ENCODE results near the gene PHF10. TPM values are rescaled to one million over a fixed set of nuclear protein-coding genes. Genes with fewer than 3 reads are reported as not detected.

Gene PHF10
- total RNA-seq, 2 donors from 2014 or later, result 49.9 to 54.7 TPM

DNA sequence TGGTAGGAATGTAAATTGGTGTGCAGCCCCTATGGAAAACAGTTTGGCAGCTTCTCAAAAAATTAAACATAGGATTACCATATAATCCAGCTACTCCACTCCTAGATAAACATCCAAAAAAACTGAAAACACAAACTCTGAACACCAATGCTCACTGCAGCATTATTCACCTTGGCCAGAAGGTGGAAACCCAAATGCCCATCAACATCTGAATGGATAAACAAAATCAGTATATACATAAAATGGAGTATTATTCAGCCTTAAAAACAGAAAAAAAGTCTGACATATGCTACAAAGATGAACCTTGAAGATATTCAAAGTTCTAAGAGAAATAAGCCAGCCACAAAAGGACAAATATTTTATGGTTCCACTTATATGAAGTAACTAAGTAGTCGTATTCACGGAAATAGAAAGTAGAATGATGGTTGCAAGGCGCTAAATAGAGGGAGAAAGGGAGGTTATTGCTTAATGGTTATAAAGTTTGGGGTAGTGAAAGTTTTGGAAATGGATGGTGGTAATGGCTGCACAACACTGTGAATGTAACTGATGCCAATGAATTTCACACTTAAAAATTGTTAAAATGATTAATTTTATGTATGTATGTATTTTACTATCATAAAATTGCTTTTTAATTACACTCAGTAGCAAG is 4.0 kb downstream of the PHF10 start:
- Histone ChIP-seq H3K27me3 (no peaks in the 10 kb centered on the region), H3K27ac (no peak overlapping the region), H3K4me1 (peaks cover 0 to 14% of the 10 kb centered on the region in 2 donors), H3K4me3 (no peak overlapping the region), H3K36me3 (peaks cover 24% of the 10 kb centered on the region), H3K9me3 (no peaks in the 10 kb centered on the region)
- TF ChIP-seq, protein P1, sequence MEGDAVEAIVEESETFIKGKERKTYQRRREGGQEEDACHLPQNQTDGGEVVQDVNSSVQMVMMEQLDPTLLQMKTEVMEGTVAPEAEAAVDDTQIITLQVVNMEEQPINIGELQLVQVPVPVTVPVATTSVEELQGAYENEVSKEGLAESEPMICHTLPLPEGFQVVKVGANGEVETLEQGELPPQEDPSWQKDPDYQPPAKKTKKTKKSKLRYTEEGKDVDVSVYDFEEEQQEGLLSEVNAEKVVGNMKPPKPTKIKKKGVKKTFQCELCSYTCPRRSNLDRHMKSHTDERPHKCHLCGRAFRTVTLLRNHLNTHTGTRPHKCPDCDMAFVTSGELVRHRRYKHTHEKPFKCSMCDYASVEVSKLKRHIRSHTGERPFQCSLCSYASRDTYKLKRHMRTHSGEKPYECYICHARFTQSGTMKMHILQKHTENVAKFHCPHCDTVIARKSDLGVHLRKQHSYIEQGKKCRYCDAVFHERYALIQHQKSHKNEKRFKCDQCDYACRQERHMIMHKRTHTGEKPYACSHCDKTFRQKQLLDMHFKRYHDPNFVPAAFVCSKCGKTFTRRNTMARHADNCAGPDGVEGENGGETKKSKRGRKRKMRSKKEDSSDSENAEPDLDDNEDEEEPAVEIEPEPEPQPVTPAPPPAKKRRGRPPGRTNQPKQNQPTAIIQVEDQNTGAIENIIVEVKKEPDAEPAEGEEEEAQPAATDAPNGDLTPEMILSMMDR (IDR thresholded peaks at IDR 0.05), result no peak
- DNase-seq (ENCODE audit: low spot score), result no peak

DNA sequence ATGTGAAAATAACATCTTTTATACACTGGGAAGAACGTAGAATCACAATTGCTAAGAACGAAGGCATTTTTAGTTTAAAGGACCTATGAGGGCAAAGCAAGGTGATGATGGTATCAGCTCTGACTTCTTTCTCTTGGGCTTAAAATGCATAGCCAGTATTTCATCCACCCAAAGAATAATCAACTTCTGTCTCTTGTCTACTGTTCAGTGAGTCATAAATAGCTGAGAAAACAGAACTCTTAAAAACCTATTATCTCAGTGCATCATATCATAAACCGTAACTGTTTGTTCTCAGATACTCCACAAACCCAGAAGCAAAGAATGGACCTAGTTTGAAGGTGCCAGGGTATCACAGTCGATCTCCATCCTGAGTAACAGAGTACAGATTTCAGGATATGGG is 5.2 kb downstream of the PHF10 start:
- H3K4me3 ChIP-seq, result no peak overlapping the region
- no peaks in the 10 kb centered on the region for H3K27me3 ChIP-seq
- H3K4me1 ChIP-seq, result peaks cover 0 to 14% of the 10 kb centered on the region in 2 donors
- H3K27ac ChIP-seq, result no peak overlapping the region
- peaks cover 35% of the 10 kb centered on the region for H3K36me3 ChIP-seq
- TF ChIP-seq, protein P1 (IDR thresholded peaks at IDR 0.05), result no peak
- no peaks in the 10 kb centered on the region for H3K9me3 ChIP-seq
- DNase-seq (ENCODE audit: low spot score), result no peak

DNA sequence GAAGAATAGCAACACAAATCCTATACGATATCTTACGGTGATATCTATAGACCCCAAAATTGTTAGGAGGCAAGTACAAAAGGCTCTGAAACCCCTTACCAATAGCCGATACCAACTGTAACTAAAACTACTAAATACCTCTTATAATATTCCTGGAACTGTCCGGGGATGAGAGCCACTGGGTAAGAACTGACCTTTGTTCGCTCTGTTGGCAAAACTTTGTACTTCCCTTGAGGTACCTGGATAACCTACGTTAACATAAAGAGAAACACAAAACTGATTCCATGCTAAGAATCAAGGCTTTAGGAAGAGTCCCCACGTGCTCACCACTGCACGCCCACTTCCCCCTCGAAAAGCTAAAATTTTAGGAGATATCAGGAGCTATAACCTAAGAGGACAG is 9.7 kb downstream of the PHF10 start:
- Histone ChIP-seq H3K4me1 (no peaks in the 10 kb centered on the region), H3K36me3 (peaks cover 73% of the 10 kb centered on the region), H3K9me3 (no peaks in the 10 kb centered on the region), H3K27ac (no peak overlapping the region), H3K4me3 (no peak overlapping the region), H3K27me3 (no peaks in the 10 kb centered on the region)
- no peak for DNase-seq (ENCODE audit: low spot score)
- TF ChIP-seq, protein P1 (IDR thresholded peaks at IDR 0.05), result no peak

DNA sequence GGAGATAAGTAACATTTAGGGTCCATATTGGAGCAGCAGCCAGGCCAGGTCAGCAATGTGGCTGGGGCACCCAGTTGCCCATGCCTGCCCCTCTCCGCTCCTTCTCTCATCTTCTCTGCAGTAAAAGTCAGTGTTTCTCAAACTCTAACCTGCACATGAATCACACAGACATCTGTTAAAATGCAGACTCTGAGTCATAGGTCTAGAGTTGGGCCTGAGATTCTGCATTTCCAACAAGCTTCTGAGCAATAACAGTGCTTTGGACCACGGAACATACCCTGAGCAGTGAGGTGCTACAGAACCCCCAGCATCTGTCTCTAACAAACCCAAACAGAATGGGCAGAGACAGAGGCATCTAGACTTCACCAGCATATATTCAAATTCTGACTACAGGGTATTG is 10.1 kb downstream of the PHF10 start:
- Histone ChIP-seq H3K4me3 (no peak overlapping the region), H3K27ac (no peak overlapping the region), H3K9me3 (no peaks in the 10 kb centered on the region), H3K27me3 (no peaks in the 10 kb centered on the region), H3K4me1 (no peaks in the 10 kb centered on the region), H3K36me3 (peaks cover 76% of the 10 kb centered on the region)
- no peak for DNase-seq (ENCODE audit: low spot score)
- TF ChIP-seq, protein P1 (IDR thresholded peaks at IDR 0.05), result no peak

DNA sequence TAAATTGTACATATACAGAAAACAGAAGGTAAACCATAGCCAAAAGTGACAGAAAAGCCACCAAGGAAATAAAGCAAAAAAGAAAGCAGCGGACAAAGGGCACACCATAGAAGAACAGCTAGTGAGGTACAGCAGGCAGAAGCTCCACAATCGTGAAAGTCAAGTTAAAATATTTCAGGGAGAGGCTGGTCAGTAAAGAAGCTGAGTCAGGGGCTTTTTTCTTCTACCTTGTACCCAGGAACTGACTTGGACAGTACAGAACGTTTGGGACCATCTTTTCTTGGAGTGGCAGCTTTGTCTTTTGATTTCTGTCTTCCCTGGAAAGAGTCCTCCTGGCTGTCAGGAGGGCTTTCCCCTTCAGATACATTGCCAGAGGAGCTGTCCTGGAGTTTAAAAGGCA is 14.3 kb downstream of the PHF10 start:
- Histone ChIP-seq H3K4me1 (peaks cover 0 to 5% of the 10 kb centered on the region in 2 donors), H3K4me3 (no peak overlapping the region), H3K27me3 (no peaks in the 10 kb centered on the region), H3K9me3 (no peaks in the 10 kb centered on the region), H3K27ac (no peak overlapping the region), H3K36me3 (peaks cover 60% of the 10 kb centered on the region)
- no peak for DNase-seq (ENCODE audit: low spot score)
- TF ChIP-seq, protein P1 (IDR thresholded peaks at IDR 0.05), result no peak

DNA sequence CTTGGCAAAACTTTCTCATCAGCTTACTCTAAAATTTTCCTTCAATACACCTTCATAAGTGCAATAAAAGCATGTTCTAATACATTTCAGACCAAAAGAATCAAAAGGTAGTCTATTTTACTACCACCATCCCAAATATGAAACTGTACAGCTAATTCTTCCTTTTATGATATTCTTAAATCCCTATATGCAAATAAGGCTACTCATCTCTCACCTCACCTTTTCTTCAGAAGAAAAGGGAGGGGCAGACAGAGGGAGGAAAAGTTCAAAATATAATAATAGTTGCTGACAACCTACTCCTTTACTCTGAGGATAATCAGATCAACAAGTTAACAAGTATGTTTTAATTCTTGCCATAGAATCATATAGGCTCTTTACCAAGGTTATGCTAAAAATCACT is 15.0 kb downstream of the PHF10 start:
- peaks cover 0 to 8% of the 10 kb centered on the region in 2 donors for H3K4me1 ChIP-seq
- TF ChIP-seq, protein P1 (IDR thresholded peaks at IDR 0.05), result no peak
- H3K9me3 ChIP-seq, result no peaks in the 10 kb centered on the region
- DNase-seq (ENCODE audit: low spot score), result no peak
- no peak overlapping the region for H3K4me3 ChIP-seq
- H3K27ac ChIP-seq, result no peak overlapping the region
- peaks cover 53% of the 10 kb centered on the region for H3K36me3 ChIP-seq
- H3K27me3 ChIP-seq, result no peaks in the 10 kb centered on the region
